Nephron (organoid): ENCODE measurements around the gene PLAU.
"Not testable (repeated sequence)": the region's sequence is repeated elsewhere in the genome, so short reads cannot be mapped to it uniquely, and the experiment has no call there.

Experiments used
- H3K27ac Mint-ChIP-seq, 3 experiments: 2 replicates each; pipeline ENCODE4 v1.8.0; 2020; ENCODE audit warnings: mixed read lengths in 3 of 3, mild to moderate bottlenecking in 2 of 3, moderate library complexity in 1 of 3
- H3K27me3 Mint-ChIP-seq: 2 replicates; pipeline ENCODE4 v1.8.0; 2021; ENCODE audit warnings: low read depth, mild to moderate bottlenecking, moderate library complexity, mixed read lengths
- H3K36me3 Mint-ChIP-seq: 2 replicates; pipeline ENCODE4 v1.8.0; 2020; ENCODE audit warnings: low read depth, mixed read lengths
- H3K4me1 Mint-ChIP-seq: 2 replicates; pipeline ENCODE4 v1.8.0; 2020; ENCODE audit warnings: mixed read lengths
- H3K4me3 Mint-ChIP-seq, 3 experiments: 2 replicates each; pipeline ENCODE4 v1.8.0; 2020; ENCODE audit warnings: mild to moderate bottlenecking in 3 of 3, mixed read lengths in 3 of 3, moderate library complexity in 2 of 3
- H3K9me3 Mint-ChIP-seq: 2 replicates; pipeline ENCODE4 v1.8.0; 2020; ENCODE audit warnings: mixed read lengths
- TF ChIP-seq, protein P1 (sequence below), 3 experiments: fragments of 200-600 bp; sonication (generic); IDR thresholded peaks; one replicate each; pipeline ENCODE4 v1.5.0; 2021; ENCODE audit warnings: antibody characterized with exemption in 3 of 3; ENCODE audit not compliant: unreplicated experiment in 3 of 3

Gene PLAU

DNA sequence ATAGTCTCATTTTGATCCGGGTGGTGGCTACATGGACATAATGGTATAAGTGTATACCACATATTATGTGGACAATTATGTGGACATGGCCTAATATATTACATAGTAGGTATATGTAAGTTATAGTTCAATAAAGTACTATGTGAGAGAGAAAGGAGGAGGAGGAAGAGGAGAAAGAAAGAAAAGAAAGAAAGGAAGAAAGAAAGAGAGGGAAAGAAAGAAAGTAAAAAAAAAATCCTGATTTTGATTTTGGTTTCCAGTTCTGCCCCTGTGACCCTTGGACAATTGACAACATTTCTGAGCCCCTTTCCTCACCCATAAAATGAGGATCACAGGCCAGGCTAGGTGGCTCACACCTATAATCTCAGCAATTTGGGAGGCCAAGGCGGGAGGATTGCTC, 44.8 kb downstream of the PLAU start:
- Mint-ChIP-seq H3K27me3 (peaks cover 6% of the 10 kb centered on the region), H3K36me3 (no peaks in the 10 kb centered on the region), H3K9me3 (no peaks in the 10 kb centered on the region), H3K4me1 (peaks cover 19% of the 10 kb centered on the region), H3K27ac (peak overlapping the region in 2 of 3 experiments; percentile 70 to 89), H3K4me3 (no peak overlapping the region)
- TF ChIP-seq, protein P1, sequence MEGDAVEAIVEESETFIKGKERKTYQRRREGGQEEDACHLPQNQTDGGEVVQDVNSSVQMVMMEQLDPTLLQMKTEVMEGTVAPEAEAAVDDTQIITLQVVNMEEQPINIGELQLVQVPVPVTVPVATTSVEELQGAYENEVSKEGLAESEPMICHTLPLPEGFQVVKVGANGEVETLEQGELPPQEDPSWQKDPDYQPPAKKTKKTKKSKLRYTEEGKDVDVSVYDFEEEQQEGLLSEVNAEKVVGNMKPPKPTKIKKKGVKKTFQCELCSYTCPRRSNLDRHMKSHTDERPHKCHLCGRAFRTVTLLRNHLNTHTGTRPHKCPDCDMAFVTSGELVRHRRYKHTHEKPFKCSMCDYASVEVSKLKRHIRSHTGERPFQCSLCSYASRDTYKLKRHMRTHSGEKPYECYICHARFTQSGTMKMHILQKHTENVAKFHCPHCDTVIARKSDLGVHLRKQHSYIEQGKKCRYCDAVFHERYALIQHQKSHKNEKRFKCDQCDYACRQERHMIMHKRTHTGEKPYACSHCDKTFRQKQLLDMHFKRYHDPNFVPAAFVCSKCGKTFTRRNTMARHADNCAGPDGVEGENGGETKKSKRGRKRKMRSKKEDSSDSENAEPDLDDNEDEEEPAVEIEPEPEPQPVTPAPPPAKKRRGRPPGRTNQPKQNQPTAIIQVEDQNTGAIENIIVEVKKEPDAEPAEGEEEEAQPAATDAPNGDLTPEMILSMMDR (IDR thresholded peaks at IDR 0.05; ENCODE audit: unreplicated experiment in 3 of 3), result no peak

DNA sequence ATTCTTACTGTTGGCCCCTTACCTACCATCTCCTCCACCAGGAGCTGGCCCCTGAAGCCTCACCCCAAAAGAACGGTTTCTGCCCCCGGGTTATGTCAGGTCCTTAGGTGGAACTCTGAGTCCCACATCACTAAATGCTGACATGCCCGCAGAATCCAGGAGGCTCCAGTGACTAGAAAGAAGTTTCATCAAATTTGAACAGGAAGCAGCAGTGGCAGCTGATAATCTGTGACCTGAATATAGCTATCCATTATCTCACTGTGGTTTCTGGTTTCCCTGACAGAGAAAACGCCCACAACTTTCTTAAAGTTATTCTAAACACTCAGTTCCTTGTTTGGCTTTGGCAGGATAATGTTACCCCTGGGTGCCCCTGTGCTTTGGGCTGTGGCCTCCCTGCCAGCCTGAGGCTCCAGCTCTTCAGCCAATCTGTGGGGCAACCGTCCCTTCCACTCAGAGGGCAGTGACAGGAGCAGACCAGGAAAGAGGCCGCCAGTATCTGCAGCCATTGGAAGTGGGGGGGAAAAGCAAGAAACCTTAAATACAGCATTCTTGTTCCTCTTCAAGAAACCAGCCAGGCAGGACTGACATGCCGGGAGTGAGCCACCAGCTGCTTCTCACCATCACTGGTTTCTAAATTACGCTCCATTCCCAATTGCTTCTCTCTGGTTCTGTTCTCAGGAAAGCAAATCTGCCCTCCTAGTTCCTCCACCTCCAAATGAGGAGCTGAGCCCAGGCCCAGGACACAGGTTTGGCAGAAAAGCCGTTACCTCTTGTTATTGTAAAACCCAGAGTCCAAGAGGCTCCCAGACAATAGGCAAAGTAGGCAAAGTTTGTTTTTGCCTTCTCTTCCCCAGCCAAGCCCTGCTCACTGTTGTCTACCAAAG, 45.8 kb downstream of the PLAU start:
- H3K9me3 Mint-ChIP-seq, result no peaks in the 10 kb centered on the region
- no peak overlapping the region for H3K4me3 Mint-ChIP-seq
- no peaks in the 10 kb centered on the region for H3K36me3 Mint-ChIP-seq
- H3K27ac Mint-ChIP-seq, result peak overlapping the region; percentile 74 to 90 (median 84)
- peaks cover 18% of the 10 kb centered on the region for H3K4me1 Mint-ChIP-seq
- H3K27me3 Mint-ChIP-seq, result peaks cover 6% of the 10 kb centered on the region
- TF ChIP-seq, protein P1 (IDR thresholded peaks at IDR 0.05; ENCODE audit: unreplicated experiment in 3 of 3), result no peak

DNA sequence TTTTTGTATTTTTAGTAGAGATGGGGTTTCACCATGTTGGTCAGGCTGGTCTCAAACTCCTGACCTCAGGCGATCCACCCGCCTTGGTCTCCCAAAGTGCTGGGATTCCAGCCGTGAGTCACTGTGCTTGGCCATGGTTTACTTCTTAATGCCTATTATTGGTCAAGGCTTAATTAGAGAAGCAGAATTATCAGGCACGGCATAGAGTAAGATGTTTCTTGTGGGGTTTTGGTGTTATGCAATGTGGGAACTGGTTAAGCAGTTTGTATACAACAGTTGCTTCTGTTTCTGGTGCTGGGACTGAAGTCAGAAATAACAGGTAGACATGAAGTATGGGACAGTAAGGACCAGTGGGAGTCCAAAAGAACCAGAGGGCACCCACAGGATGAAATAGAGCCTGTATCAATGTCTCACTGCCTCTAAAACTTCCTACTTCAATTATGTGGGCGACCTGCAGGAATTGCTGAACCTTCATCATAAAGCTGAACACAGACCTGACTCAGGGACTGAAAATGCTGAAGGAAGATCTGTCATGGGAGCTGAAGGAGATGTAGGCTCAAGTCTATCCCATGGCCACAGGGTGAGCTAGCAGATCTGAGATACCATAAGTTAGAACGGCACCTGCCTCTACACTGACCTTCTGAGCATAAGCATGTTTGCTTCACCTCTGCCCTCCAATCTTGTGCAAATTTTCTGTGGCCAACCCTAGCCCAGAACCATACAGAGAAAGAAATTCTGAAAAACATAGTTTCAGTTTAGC, 48.7 kb downstream of the PLAU start:
- no peaks in the 10 kb centered on the region for H3K36me3 Mint-ChIP-seq
- H3K4me1 Mint-ChIP-seq, result peaks cover 23% of the 10 kb centered on the region
- H3K9me3 Mint-ChIP-seq, result no peaks in the 10 kb centered on the region
- H3K4me3 Mint-ChIP-seq, result no peak overlapping the region
- peaks cover 6% of the 10 kb centered on the region for H3K27me3 Mint-ChIP-seq
- TF ChIP-seq, protein P1 (IDR thresholded peaks at IDR 0.05; ENCODE audit: unreplicated experiment in 3 of 3), result no peak
- H3K27ac Mint-ChIP-seq, result peak overlapping the region in 1 of 3 experiments; percentile 54

GRCh38 chr10:73962386-73962785, 51.5 kb downstream of the PLAU start:
- H3K27me3 Mint-ChIP-seq, result peaks cover 6% of the 10 kb centered on the region
- H3K4me3 Mint-ChIP-seq, result no peak overlapping the region
- H3K27ac Mint-ChIP-seq, result peak overlapping the region in 2 of 3 experiments; percentile 37 to 68
- TF ChIP-seq, protein P1 (IDR thresholded peaks at IDR 0.05; ENCODE audit: unreplicated experiment in 3 of 3), result no peak
- H3K4me1 Mint-ChIP-seq, result peaks cover 21% of the 10 kb centered on the region
- H3K9me3 Mint-ChIP-seq, result no peaks in the 10 kb centered on the region
- no peaks in the 10 kb centered on the region for H3K36me3 Mint-ChIP-seq

- H3K36me3 Mint-ChIP-seq, H3K27me3 Mint-ChIP-seq, H3K4me3 Mint-ChIP-seq, H3K9me3 Mint-ChIP-seq: not testable (repeated sequence)
- Mint-ChIP-seq H3K27ac (peak overlapping the region in 2 of 3 experiments; percentile 72 to 76), H3K4me1 (peaks cover 30% of the 10 kb centered on the region)
Measured at GRCh38 chr10:73963533-73963932, 52.6 kb downstream of the PLAU start.

GRCh38 chr10:73964743-73965142, 53.8 kb downstream of the PLAU start:
- H3K36me3 Mint-ChIP-seq, result no peaks in the 10 kb centered on the region
- H3K9me3 Mint-ChIP-seq, result no peaks in the 10 kb centered on the region
- TF ChIP-seq, protein P1 (IDR thresholded peaks at IDR 0.05; ENCODE audit: unreplicated experiment in 3 of 3), result no peak
- H3K4me1 Mint-ChIP-seq, result peaks cover 32% of the 10 kb centered on the region
- peaks cover under 1% of the 10 kb centered on the region for H3K27me3 Mint-ChIP-seq
- H3K4me3 Mint-ChIP-seq, result no peak overlapping the region
- H3K27ac Mint-ChIP-seq, result peak overlapping the region in 1 of 3 experiments; percentile 47

GRCh38 chr10:73965267-73965889, 54.4 kb downstream of the PLAU start:
- H3K27me3 Mint-ChIP-seq, H3K9me3 Mint-ChIP-seq, H3K36me3 Mint-ChIP-seq, H3K4me3 Mint-ChIP-seq: not testable (repeated sequence)
- H3K4me1 Mint-ChIP-seq, result peaks cover 32% of the 10 kb centered on the region
- H3K27ac Mint-ChIP-seq, result peak overlapping the region; percentile 95 to 98 (median 95)
